Activated T-helper 2 cell treated with anti-CD3 and anti-CD28 coated beads, Interferon-gamma antibody, Interleukin-2, Interleukin-4, amounts not matched to agents 10 μg/mL and 5 μg/mL and 100 μg/mL, durations not matched to agents 14 hours and 24 hours and 36 hours (primary cell): ENCODE results near the gene PRPF38B. TPM values are rescaled to one million over a fixed set of nuclear protein-coding genes. Genes with fewer than 3 reads are reported as not detected.
"Not testable (repeated sequence)": the region's sequence is repeated elsewhere in the genome, so short reads cannot be mapped to it uniquely, and the experiment has no call there.

Source experiments
- DNase-seq: peaks from one replicate; pipeline ENCODE4 v3.0.0; 2021; ENCODE audit warnings: low spot score
- H3K27ac Mint-ChIP-seq: one replicate; pipeline ENCODE4 v1.8.0; 2021; ENCODE audit warnings: mixed read lengths
- H3K27me3 Mint-ChIP-seq: one replicate; pipeline ENCODE4 v1.8.0; 2021; ENCODE audit warnings: low read depth, mixed read lengths
- H3K36me3 Mint-ChIP-seq: one replicate; pipeline ENCODE4 v1.8.0; 2021; ENCODE audit warnings: low read depth, mixed read lengths
- H3K4me1 Mint-ChIP-seq: one replicate; pipeline ENCODE4 v1.8.0; 2021; ENCODE audit warnings: low read depth, mixed read lengths
- H3K4me3 Mint-ChIP-seq: one replicate; pipeline ENCODE4 v1.8.0; 2021; ENCODE audit warnings: low read depth, mild to moderate bottlenecking, moderate library complexity, mixed read lengths
- H3K9me3 Mint-ChIP-seq: one replicate; pipeline ENCODE4 v1.8.0; 2021; ENCODE audit warnings: mixed read lengths
- intact Hi-C: fragments of 100-400 bp; cut with micrococcal nuclease; formaldehyde crosslinking; loops from one replicate; pipeline ENCODE4 v1.15.1; 2023
- total RNA-seq: library from RNA; stranded (reverse); gene quantifications from 2 replicates; pipeline ENCODE4 v1.2.3, GENCODE V29; 2022

The PRPF38B gene
- total RNA-seq, 1 donor from 2014 or later: 86.7 TPM

DNA sequence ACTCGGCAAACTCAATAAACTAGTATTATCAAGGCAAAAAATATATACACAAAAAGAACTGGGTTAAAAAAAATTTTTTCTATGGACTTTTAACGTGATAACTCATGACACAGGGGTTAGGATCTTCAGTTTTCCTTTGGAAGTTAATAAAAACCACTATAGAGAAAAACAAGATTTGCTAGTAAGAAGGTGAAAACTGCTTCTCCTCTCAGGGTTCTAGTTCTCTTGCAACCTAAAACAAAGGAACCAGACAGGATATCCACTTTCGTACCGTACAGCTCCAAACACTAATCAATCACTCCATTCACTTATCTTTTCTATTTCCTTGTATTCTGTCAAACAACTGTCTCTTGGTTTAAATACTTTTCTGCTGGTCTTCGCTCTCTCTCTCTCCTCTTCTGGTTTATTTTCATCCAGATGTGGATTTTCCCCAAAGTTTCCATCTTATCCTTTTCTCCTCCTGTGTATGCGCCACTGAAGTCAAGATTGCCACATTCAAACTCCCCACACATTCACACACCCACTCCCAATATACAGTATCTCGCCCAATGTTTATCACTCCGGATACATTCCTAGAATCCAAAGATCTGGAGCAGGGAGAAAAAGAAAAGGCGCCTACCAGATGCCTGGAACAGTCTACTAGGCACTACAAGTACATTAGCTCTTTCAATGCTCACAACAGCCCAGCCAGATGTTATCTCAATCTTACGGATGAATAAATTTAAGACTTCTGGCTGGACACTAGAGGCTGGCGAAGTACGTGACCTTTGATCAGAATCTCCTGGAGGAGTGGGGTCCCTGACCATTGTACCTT is 775 bp upstream of the PRPF38B start:
- DNase-seq: no peak
- Mint-ChIP-seq H3K27ac (peak overlapping the region; percentile 99), H3K36me3 (peaks cover 36% of the 10 kb centered on the region), H3K4me1 (peaks cover 26% of the 10 kb centered on the region), H3K9me3 (no peaks in the 10 kb centered on the region), H3K27me3 (peaks cover 5% of the 10 kb centered on the region), H3K4me3 (peak overlapping the region; percentile 98)
- intact Hi-C loops: loop anchor here (5.0 to 10.0 kb wide), 4 partner anchors 183 to 479 kb away; partner anchors contain the start of genes CLCC1, ELAPOR1 and GPSM2

DNA sequence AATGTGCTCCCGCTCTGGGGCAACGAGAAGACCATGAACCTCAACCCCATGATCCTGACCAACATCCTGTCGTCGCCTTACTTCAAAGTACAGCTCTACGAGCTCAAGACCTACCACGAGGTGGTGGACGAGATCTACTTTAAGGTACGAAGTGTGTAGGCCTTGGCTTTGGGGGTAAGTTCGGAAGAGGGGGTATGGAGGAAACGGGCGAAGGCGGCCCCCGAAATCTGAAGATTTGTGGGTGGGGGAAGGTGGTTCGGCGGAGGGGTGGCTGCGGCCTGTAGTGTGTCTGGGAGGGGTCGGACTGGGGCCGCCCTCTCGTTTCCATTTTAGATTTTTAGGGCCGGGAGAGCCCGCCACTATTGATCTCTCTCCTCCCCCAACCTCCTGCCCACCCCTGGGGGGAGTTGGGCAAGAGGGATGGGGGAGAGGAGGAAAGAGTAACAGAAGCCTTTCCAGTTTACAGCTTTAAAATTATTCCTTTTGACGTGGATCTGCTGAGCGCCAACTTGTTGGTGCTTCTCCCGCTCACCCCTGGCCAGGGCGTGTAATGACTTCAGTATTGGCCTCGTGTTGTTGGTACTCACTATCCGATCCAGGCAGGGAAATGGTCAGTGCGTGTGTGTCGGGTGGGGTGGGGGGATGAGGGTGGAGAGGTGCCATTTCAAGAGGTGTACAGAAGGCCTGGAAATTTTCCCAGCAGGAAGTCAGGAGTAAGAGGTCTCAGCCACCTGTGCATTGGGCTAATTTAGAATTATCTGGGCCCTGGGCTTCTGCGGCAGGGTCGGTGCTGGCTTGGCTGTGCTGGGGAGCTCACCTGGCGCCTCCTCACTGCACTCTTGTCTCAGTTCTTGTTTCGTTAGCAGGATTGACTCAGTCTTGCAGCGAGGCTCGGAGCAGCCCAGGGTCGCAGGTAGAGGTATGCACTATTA is 880 bp downstream of the PRPF38B start:
- peaks cover 52% of the 10 kb centered on the region for H3K36me3 Mint-ChIP-seq
- peak overlapping the region; percentile 98 for H3K4me3 Mint-ChIP-seq
- no peaks in the 10 kb centered on the region for H3K9me3 Mint-ChIP-seq
- H3K27me3 Mint-ChIP-seq: peaks cover 5% of the 10 kb centered on the region
- H3K27ac Mint-ChIP-seq: peak overlapping the region; percentile 99
- DNase-seq: peak; percentile 77
- intact Hi-C loops: loop anchor here (1.0 to 10.0 kb wide), 11 partner anchors 11 to 481 kb away; partner anchors contain the start of genes CLCC1, ELAPOR1, GPSM2 and HENMT1
- peaks cover 36% of the 10 kb centered on the region for H3K4me1 Mint-ChIP-seq

DNA sequence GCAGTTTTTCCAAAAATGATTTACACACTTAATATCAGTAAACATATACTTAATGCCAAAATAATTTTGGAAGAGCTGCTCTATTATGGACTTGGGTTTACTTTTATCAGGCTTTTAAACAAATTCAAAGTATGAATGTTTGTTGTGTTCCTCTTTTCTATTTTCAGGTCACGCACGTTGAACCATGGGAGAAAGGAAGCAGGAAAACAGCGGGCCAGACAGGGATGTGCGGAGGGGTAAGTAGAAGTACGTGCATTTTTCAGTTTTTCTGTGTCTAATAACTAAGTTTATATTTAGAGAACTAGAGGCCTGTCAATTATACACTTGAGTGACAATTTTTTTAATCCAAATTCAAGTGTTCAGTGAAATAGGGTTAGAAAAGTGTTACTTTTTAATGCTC is 3.4 kb downstream of the PRPF38B start:
- Mint-ChIP-seq H3K27ac (peak overlapping the region; percentile 58), H3K9me3 (no peaks in the 10 kb centered on the region), H3K4me3 (peak overlapping the region; percentile 81), H3K4me1 (peaks cover 53% of the 10 kb centered on the region), H3K36me3 (peaks cover 78% of the 10 kb centered on the region), H3K27me3 (no peaks in the 10 kb centered on the region)
- intact Hi-C loops: loop anchor here (10.0 kb wide), 1 partner anchor 179 kb away; the partner anchor contains the start of gene GPSM2
- DNase-seq: no peak

DNA sequence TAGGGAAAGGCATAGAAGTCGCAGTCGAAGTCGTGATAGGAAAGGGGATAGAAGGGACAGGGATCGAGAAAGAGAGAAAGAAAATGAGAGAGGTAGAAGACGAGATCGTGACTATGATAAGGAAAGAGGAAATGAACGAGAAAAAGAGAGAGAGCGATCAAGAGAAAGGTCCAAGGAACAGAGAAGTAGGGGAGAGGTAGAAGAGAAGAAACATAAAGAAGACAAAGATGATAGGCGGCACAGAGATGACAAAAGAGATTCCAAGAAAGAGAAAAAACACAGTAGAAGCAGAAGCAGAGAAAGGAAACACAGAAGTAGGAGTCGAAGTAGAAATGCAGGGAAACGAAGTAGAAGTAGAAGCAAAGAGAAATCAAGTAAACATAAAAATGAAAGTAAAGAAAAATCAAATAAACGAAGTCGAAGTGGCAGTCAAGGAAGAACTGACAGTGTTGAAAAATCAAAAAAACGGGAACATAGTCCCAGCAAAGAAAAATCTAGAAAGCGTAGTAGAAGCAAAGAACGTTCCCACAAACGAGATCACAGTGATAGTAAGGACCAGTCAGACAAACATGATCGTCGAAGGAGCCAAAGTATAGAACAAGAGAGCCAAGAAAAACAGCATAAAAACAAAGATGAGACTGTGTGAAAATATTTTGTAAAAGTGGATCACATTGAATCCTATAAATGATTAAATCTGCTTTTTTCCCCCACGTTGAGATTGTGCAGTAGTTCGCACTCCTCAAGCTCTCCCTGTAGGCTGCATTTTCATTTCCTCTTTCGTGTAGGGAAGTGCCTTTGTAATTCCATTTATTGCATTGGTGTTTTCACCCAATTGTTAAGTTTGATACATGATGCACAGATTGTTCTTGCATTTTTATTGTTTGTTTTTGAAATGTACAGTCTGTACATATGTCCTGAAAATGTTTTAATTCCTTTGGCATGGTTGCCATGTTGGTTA is 7.5 kb downstream of the PRPF38B start:
- intact Hi-C loops: loop anchor here (10.0 kb wide), 1 partner anchor 175 kb away; the partner anchor contains the start of gene GPSM2
- H3K36me3 Mint-ChIP-seq: peaks cover 75% of the 10 kb centered on the region

GRCh38 chr1:108701176-108701849 is 9.2 kb downstream of the PRPF38B start:
- Mint-ChIP-seq H3K4me1 (peaks cover 49% of the 10 kb centered on the region), H3K9me3 (no peaks in the 10 kb centered on the region), H3K36me3 (peaks cover 62% of the 10 kb centered on the region), H3K4me3 (no peak overlapping the region), H3K27ac (no peak overlapping the region), H3K27me3 (no peaks in the 10 kb centered on the region)
- intact Hi-C loops: no loop called here
- DNase-seq: no peak

More for the DNA sequence above, 7.5 kb downstream of the PRPF38B start:
- Mint-ChIP-seq H3K27ac (peak overlapping the region; percentile 61), H3K4me1 (peaks cover 52% of the 10 kb centered on the region), H3K27me3 (no peaks in the 10 kb centered on the region), H3K9me3 (no peaks in the 10 kb centered on the region), H3K4me3 (peak overlapping the region; percentile 66)
- DNase-seq: no peak

DNA sequence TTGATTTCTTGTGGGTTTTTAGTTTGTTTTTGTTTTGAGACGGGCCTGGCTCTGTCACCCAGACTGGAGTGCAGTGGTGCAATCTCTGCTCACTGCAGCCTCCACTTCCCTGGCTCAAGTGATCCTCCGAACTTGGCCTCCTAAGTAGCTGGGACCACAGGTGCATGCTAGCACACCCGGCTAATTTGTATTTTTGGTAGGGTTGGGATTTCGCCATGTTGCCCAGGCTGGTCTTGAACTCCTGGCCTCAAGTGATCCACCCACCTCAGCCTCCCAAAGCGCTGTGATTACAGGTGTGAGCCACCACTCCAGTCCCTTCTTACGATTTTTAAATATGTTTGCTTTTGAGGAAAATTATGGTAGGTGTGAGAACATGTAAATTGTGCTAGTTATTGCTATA is 10.0 kb downstream of the PRPF38B start:
- H3K9me3 Mint-ChIP-seq, H3K27me3 Mint-ChIP-seq, intact Hi-C loops, H3K4me3 Mint-ChIP-seq, DNase-seq: not testable (repeated sequence)
- H3K27ac Mint-ChIP-seq: peak overlapping the region; percentile 14
- H3K4me1 Mint-ChIP-seq: peaks cover 45% of the 10 kb centered on the region
- peaks cover 54% of the 10 kb centered on the region for H3K36me3 Mint-ChIP-seq

DNA sequence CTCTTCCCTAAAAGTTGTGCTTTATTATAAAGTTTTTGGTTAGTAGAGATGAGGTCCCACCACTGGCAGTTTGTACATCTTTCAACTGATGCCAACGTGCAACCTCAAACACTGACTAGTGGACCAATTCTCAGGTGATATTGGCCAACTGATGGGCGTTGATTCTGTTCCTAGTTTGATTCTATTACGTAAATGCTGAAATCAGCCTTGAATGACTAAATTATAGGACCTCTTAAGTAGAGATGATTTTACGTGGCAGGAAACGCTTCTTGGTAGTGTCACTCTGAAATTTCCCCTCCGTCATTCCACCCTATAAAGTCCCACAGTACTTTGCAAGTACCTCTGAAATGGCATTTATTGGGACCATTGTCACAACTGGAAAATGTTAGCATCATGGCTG is 11.8 kb downstream of the PRPF38B start:
- no peak overlapping the region for H3K4me3 Mint-ChIP-seq
- H3K27me3 Mint-ChIP-seq: no peaks in the 10 kb centered on the region
- DNase-seq: no peak
- intact Hi-C loops: loop anchor here (1.0 kb wide), 1 partner anchor 12 kb away; the partner anchor contains the start of gene PRPF38B
- no peaks in the 10 kb centered on the region for H3K9me3 Mint-ChIP-seq
- peaks cover 36% of the 10 kb centered on the region for H3K36me3 Mint-ChIP-seq
- peak overlapping the region; percentile 87 for H3K27ac Mint-ChIP-seq
- peaks cover 35% of the 10 kb centered on the region for H3K4me1 Mint-ChIP-seq

GRCh38 chr1:108704496-108704895 is 12.4 kb downstream of the PRPF38B start:
- Mint-ChIP-seq H3K4me3 (no peak overlapping the region), H3K27ac (peak overlapping the region; percentile 87), H3K36me3 (peaks cover 30% of the 10 kb centered on the region), H3K9me3 (no peaks in the 10 kb centered on the region), H3K27me3 (no peaks in the 10 kb centered on the region), H3K4me1 (peaks cover 34% of the 10 kb centered on the region)
- DNase-seq: no peak
- intact Hi-C loops: loop anchor here (1.0 kb wide), 1 partner anchor 12 kb away; the partner anchor contains the start of gene PRPF38B

DNA sequence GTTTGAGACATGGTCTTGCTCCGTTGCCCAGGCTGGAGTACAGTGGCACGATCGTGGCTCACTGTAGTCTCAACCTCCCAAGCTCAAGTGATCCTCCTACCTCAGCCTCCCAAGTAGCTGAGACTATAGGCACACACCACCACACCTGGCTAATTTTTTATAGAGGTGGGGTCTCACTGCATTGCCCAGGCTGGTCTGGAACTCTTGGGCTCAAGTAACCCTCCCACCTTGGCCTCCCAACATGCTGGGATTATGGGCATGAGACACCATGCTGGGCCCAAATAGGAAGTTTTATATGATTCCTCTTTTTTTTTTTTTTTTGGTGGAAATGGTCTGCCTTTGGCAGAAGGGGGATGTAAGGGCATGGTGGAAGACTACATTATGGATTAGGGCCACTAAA is 14.5 kb downstream of the PRPF38B start:
- H3K4me3 Mint-ChIP-seq: no peak overlapping the region
- intact Hi-C loops: no loop called here
- no peak for DNase-seq
- peaks cover 2% of the 10 kb centered on the region for H3K27me3 Mint-ChIP-seq
- H3K36me3 Mint-ChIP-seq: peaks cover 9% of the 10 kb centered on the region
- H3K9me3 Mint-ChIP-seq: no peaks in the 10 kb centered on the region
- H3K27ac Mint-ChIP-seq: no peak overlapping the region
- H3K4me1 Mint-ChIP-seq: peaks cover 31% of the 10 kb centered on the region

GRCh38 chr1:108708691-108709660 is 16.9 kb downstream of the PRPF38B start:
- Mint-ChIP-seq H3K27me3 (peaks cover 13% of the 10 kb centered on the region), H3K36me3 (no peaks in the 10 kb centered on the region), H3K4me3 (no peak overlapping the region), H3K9me3 (no peaks in the 10 kb centered on the region), H3K4me1 (peaks cover 25% of the 10 kb centered on the region), H3K27ac (no peak overlapping the region)
- peak; percentile 53 for DNase-seq
- intact Hi-C loops: no loop called here
